Astrocyte (in vitro differentiated cells and primary cell): ENCODE results near the gene CDK3. TPM values are rescaled to one million over a fixed set of nuclear protein-coding genes. Genes with fewer than 3 reads are reported as not detected.

Source experiments
- DNase-seq: peaks from one replicate; pipeline ENCODE4 v3.0.0-alpha.2; 2010; ENCODE audit warnings: low read depth
- FAIRE-seq: peaks from 2 replicates; lab custom pipeline; 2011; peaks lifted over from hg19 to GRCh38; lab: Jason Lieb, UNC
- H2AFZ ChIP-seq: 2 replicates; pipeline ENCODE4 v1.6.0; 2012; ENCODE audit warnings: low read depth, low read length, inconsistent platforms
- H3K27ac ChIP-seq: 2 replicates; pipeline ENCODE4 v1.5.1; 2011; ENCODE audit warnings: low read depth, low read length, inconsistent platforms
- H3K27me3 ChIP-seq: 2 replicates; pipeline ENCODE4 v1.6.0; 2011; ENCODE audit warnings: low read length, inconsistent platforms; ENCODE audit not compliant: insufficient read depth
- H3K36me3 ChIP-seq: 2 replicates; pipeline ENCODE4 v1.5.1; 2011; ENCODE audit warnings: low read length, inconsistent platforms; ENCODE audit not compliant: insufficient read depth
- H3K4me1 ChIP-seq: 2 replicates; pipeline ENCODE4 v1.5.1; 2011; ENCODE audit warnings: low read length, inconsistent platforms; ENCODE audit not compliant: insufficient read depth
- H3K4me2 ChIP-seq: 2 replicates; pipeline ENCODE4 v1.6.0; 2012; ENCODE audit warnings: low read length, inconsistent platforms
- H3K4me3 ChIP-seq: 2 replicates; pipeline ENCODE4 v1.5.1; 2011; ENCODE audit warnings: low read depth, mild to moderate bottlenecking, low read length, inconsistent platforms; ENCODE audit not compliant: insufficient read depth
- H3K79me2 ChIP-seq: 2 replicates; pipeline ENCODE4 v1.6.0; 2012; ENCODE audit warnings: mild to moderate bottlenecking, low read length, inconsistent platforms; ENCODE audit not compliant: insufficient read depth
- H3K9ac ChIP-seq: 2 replicates; pipeline ENCODE4 v1.6.0; 2012; ENCODE audit warnings: mild to moderate bottlenecking, low read length, inconsistent platforms
- H3K9me3 ChIP-seq: 2 replicates; pipeline ENCODE4 v1.5.1; 2012; ENCODE audit warnings: low read depth, mild to moderate bottlenecking, low read length, inconsistent platforms; ENCODE audit not compliant: insufficient read depth
- H4K20me1 ChIP-seq: 2 replicates; pipeline ENCODE4 v1.6.0; 2012; ENCODE audit warnings: low read length, inconsistent platforms; ENCODE audit not compliant: insufficient read depth
- H3K27ac Mint-ChIP-seq: one replicate; pipeline ENCODE4 v1.8.0; 2021; ENCODE audit warnings: mild to moderate bottlenecking, mixed read lengths; ENCODE audit not compliant: unreplicated experiment
- H3K27me3 Mint-ChIP-seq: one replicate; pipeline ENCODE4 v1.8.0; 2021; ENCODE audit warnings: low read depth, mixed read lengths; ENCODE audit not compliant: unreplicated experiment
- H3K36me3 Mint-ChIP-seq: one replicate; pipeline ENCODE4 v1.8.0; 2021; ENCODE audit warnings: low read depth, mixed read lengths; ENCODE audit not compliant: unreplicated experiment
- H3K4me1 Mint-ChIP-seq: one replicate; pipeline ENCODE4 v1.8.0; 2021; ENCODE audit warnings: low read depth, mixed read lengths; ENCODE audit not compliant: unreplicated experiment
- H3K4me3 Mint-ChIP-seq: one replicate; pipeline ENCODE4 v1.8.0; 2021; ENCODE audit warnings: mild to moderate bottlenecking, moderate library complexity, mixed read lengths; ENCODE audit not compliant: unreplicated experiment
- H3K9me3 Mint-ChIP-seq: one replicate; pipeline ENCODE4 v1.8.0; 2021; ENCODE audit warnings: mild to moderate bottlenecking, mixed read lengths; ENCODE audit not compliant: unreplicated experiment
- EZH2 ChIP-seq: IDR thresholded peaks from 2 replicates; pipeline ENCODE4 v1.6.1; 2012; ENCODE audit warnings: mild to moderate bottlenecking, low read length, inconsistent platforms; ENCODE audit not compliant: insufficient read depth
- total RNA-seq: library from RNA; stranded (reverse); gene quantifications from 2 replicates; pipeline ENCODE4 v1.2.1, GENCODE V29; 2021
- TF ChIP-seq, protein P1 (sequence below): IDR thresholded peaks from 2 replicates; pipeline ENCODE4 v1.5.1; 2011; ENCODE audit warnings: low read depth, mild to moderate bottlenecking, inconsistent platforms, low read length, moderate library complexity; ENCODE audit not compliant: insufficient read depth

CDK3 gene
- total RNA-seq, 1 donor from 2014 or later: 5.0 TPM

DNA sequence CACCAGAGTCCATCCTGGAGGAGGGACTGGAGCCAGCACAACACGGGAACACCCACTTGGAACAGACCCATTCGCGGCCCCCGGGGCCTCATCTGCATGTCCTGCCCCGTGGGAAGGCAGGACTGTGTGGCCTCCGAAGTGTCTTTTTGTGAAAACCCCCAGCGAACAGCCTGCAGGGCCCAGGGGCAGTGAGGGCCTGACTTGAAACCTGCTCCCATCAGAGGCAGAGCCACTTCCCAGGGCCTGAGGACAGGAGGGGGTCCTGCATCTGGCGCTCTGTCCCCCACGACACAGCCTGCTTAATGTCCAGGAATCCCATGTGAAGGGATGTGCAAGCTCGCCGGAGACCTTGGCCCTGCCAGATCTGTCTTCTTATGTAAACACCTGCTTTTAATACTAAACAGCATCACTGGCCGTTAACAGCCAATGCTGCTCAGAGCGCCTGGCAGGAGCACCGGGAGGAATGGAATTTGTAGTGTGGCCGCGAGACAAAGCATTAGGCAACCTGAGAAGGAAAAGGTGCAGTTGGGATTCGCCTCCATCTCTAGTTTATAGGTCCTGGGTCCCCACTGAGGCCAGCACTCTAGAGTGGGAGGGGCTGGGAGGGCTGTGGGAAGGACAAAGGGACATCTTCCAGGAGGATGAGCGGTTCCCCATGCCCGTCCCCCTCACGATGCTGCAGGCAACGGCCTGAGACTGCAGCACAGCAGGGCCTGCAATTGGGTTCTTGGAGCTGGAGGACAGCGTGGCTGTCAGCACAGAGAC is 36.0 kb downstream of the CDK3 start:
- Histone ChIP-seq H3K9ac (no peak overlapping the region), H2AFZ (no peak overlapping the region), H3K79me2 (no peaks in the 10 kb centered on the region), H4K20me1 (peaks cover 39% of the 10 kb centered on the region), H3K27ac (no peak overlapping the region), H3K36me3 (peaks cover 39% of the 10 kb centered on the region), H3K4me2 (no peak overlapping the region), H3K9me3 (peaks cover 4% of the 10 kb centered on the region), H3K4me1 (no peaks in the 10 kb centered on the region), H3K4me3 (no peak overlapping the region), H3K27me3 (no peaks in the 10 kb centered on the region)
- Mint-ChIP-seq H3K4me3 (no peak overlapping the region), H3K27me3 (no peaks in the 10 kb centered on the region), H3K4me1 (no peaks in the 10 kb centered on the region), H3K36me3 (peaks cover 32% of the 10 kb centered on the region), H3K27ac (no peak overlapping the region), H3K9me3 (no peaks in the 10 kb centered on the region)
- TF ChIP-seq EZH2: no peak
- TF ChIP-seq, protein P1, sequence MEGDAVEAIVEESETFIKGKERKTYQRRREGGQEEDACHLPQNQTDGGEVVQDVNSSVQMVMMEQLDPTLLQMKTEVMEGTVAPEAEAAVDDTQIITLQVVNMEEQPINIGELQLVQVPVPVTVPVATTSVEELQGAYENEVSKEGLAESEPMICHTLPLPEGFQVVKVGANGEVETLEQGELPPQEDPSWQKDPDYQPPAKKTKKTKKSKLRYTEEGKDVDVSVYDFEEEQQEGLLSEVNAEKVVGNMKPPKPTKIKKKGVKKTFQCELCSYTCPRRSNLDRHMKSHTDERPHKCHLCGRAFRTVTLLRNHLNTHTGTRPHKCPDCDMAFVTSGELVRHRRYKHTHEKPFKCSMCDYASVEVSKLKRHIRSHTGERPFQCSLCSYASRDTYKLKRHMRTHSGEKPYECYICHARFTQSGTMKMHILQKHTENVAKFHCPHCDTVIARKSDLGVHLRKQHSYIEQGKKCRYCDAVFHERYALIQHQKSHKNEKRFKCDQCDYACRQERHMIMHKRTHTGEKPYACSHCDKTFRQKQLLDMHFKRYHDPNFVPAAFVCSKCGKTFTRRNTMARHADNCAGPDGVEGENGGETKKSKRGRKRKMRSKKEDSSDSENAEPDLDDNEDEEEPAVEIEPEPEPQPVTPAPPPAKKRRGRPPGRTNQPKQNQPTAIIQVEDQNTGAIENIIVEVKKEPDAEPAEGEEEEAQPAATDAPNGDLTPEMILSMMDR: no peak
- DNase-seq: no peak
- no peak for FAIRE-seq

DNA sequence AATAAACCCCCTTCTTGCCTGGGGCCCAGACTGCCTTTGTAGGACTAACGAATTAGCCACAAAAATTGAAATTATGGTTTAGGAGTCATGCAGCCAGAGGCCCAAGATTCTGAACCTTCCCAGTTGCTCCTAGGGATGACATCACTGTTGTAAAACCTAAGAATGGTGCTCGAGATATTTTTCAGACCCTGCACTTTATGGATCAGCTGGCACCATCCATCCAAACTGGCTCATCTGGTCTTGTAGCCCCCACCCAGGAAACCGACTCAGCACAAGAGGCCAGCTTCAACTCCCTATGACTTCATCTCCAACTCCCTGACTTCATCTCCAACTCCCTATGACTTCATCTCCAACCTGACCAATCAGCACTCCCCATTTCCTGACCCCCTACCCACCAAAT is 37.4 kb downstream of the CDK3 start:
- H3K36me3 ChIP-seq: peaks cover 49% of the 10 kb centered on the region

More for the DNA sequence above, 37.4 kb downstream of the CDK3 start:
- Histone ChIP-seq H3K4me3 (no peak overlapping the region), H3K27ac (no peak overlapping the region), H3K4me2 (no peak overlapping the region), H3K9me3 (no peaks in the 10 kb centered on the region), H2AFZ (no peak overlapping the region), H4K20me1 (peaks cover 39% of the 10 kb centered on the region), H3K27me3 (no peaks in the 10 kb centered on the region), H3K9ac (no peak overlapping the region), H3K79me2 (no peaks in the 10 kb centered on the region), H3K4me1 (no peaks in the 10 kb centered on the region)
- no peaks in the 10 kb centered on the region for H3K4me1 Mint-ChIP-seq
- H3K4me3 Mint-ChIP-seq: no peak overlapping the region
- no peaks in the 10 kb centered on the region for H3K9me3 Mint-ChIP-seq
- TF ChIP-seq EZH2: no peak
- TF ChIP-seq, protein P1: no peak
- peak overlapping the region; percentile 67 for H3K27ac Mint-ChIP-seq
- DNase-seq: no peak
- H3K27me3 Mint-ChIP-seq: no peaks in the 10 kb centered on the region
- FAIRE-seq: no peak
- H3K36me3 Mint-ChIP-seq: peaks cover 32% of the 10 kb centered on the region
